GM19452 (cell line): ENCODE results near the gene SHC2.
"Not testable (repeated sequence)": the region's sequence is repeated elsewhere in the genome, so short reads cannot be mapped to it uniquely, and the experiment has no call there.

ENCODE experiments used
- ATAC-seq: cut with Tn5 transposase; IDR thresholded peaks from one replicate; pipeline ENCODE4 v1.9.1; 2021; ENCODE audit not compliant: unreplicated experiment

The SHC2 gene

GRCh38 chr19:493391-494170 lies 32.7 kb upstream of the SHC2 start:
- no peak for ATAC-seq

- no peak for ATAC-seq
These were observed 31.3 kb upstream of the SHC2 start for GRCh38 chr19:492091-492531.

- no peak for ATAC-seq
These were observed 30.4 kb upstream of the SHC2 start for GRCh38 chr19:491146-491741.

GRCh38 chr19:489418-490196 lies 28.8 kb upstream of the SHC2 start:
- ATAC-seq: no peak

GRCh38 chr19:488505-489417 lies 27.9 kb upstream of the SHC2 start:
- peak; percentile 82 for ATAC-seq

GRCh38 chr19:485583-486236 lies 24.9 kb upstream of the SHC2 start:
- ATAC-seq: no peak

- no peak for ATAC-seq
These were observed 24.2 kb upstream of the SHC2 start for GRCh38 chr19:485077-485476.

- no peak for ATAC-seq
These were observed 23.7 kb upstream of the SHC2 start for GRCh38 chr19:484494-484893.

GRCh38 chr19:483332-484072 lies 22.7 kb upstream of the SHC2 start:
- no peak for ATAC-seq

- no peak for ATAC-seq
These were observed 21.6 kb upstream of the SHC2 start for GRCh38 chr19:482186-483041.

GRCh38 chr19:481100-481499 lies 20.3 kb upstream of the SHC2 start:
- not testable (repeated sequence) for ATAC-seq

GRCh38 chr19:480016-480855 lies 19.4 kb upstream of the SHC2 start:
- no peak for ATAC-seq

GRCh38 chr19:478976-479375 lies 18.1 kb upstream of the SHC2 start:
- no peak for ATAC-seq

GRCh38 chr19:478236-478903 lies 17.5 kb upstream of the SHC2 start:
- no peak for ATAC-seq

GRCh38 chr19:475360-475759 lies 14.5 kb upstream of the SHC2 start:
- ATAC-seq: no peak

- no peak for ATAC-seq
These were observed 13.6 kb upstream of the SHC2 start for GRCh38 chr19:474126-475078.
